PFSK-1 (cell line): ENCODE data around the gene PTPN14.

Source experiments
- POLR2AphosphoS5 ChIP-seq: IDR thresholded peaks from 2 replicates; pipeline ENCODE4 v1.6.1; 2012; ENCODE audit warnings: low read depth, mild to moderate bottlenecking, control low read depth, low read length, moderate library complexity
- TAF1 ChIP-seq: IDR thresholded peaks from 2 replicates; pipeline ENCODE4 v1.6.1; 2012; ENCODE audit warnings: low read length, control low read depth, borderline replicate concordance; ENCODE audit not compliant: insufficient read depth
- TF ChIP-seq, protein P1 (sequence below), 2 experiments: IDR thresholded peaks; 2 replicates each; pipeline versions ENCODE4 v1.6.1 to v1.8.0; 2011 to 2012; ENCODE audit warnings: low read depth in 2 of 2, low read length in 2 of 2, control low read depth in 1 of 2, inconsistent platforms in 1 of 2, mild to moderate bottlenecking in 1 of 2, moderate library complexity in 1 of 2; ENCODE audit not compliant: insufficient read depth in 1 of 2

DNA sequence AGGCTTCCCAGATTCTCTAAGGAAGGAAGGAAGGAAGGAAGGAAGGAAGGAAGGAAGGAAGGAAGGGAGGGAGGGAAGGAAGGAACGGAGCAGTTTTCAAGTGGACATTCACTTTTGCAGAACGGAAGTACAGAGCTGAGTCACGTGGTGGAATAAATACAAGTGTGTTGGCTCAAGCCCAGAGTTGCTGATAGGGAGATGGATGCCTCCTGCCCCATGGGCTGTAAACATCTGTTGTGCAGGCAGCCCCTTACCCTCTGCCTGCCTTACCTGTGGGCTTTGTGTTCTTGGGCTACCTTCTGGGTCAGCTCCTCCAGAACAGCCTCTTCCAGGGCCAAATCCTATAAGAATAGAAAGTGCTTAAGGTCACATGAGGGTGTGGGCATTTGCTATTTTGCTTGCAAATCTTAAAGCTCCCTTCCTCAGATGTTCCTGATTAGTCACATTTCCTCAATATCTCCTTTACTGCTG lies 148.8 kb downstream of the PTPN14 start:
- TF ChIP-seq TAF1 (no peak), POLR2AphosphoS5 (no peak)
- TF ChIP-seq, protein P1, sequence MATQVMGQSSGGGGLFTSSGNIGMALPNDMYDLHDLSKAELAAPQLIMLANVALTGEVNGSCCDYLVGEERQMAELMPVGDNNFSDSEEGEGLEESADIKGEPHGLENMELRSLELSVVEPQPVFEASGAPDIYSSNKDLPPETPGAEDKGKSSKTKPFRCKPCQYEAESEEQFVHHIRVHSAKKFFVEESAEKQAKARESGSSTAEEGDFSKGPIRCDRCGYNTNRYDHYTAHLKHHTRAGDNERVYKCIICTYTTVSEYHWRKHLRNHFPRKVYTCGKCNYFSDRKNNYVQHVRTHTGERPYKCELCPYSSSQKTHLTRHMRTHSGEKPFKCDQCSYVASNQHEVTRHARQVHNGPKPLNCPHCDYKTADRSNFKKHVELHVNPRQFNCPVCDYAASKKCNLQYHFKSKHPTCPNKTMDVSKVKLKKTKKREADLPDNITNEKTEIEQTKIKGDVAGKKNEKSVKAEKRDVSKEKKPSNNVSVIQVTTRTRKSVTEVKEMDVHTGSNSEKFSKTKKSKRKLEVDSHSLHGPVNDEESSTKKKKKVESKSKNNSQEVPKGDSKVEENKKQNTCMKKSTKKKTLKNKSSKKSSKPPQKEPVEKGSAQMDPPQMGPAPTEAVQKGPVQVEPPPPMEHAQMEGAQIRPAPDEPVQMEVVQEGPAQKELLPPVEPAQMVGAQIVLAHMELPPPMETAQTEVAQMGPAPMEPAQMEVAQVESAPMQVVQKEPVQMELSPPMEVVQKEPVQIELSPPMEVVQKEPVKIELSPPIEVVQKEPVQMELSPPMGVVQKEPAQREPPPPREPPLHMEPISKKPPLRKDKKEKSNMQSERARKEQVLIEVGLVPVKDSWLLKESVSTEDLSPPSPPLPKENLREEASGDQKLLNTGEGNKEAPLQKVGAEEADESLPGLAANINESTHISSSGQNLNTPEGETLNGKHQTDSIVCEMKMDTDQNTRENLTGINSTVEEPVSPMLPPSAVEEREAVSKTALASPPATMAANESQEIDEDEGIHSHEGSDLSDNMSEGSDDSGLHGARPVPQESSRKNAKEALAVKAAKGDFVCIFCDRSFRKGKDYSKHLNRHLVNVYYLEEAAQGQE (IDR thresholded peaks at IDR 0.05; ENCODE audit: insufficient read depth in 1 of 2, low read depth in 2 of 2, low read length in 2 of 2), result no peak
